ENCODE data around the gene IFT80.

Gene IFT80
- 1.2 to 11.8 (median 6.1) reads per million in 18 experiments for total RNA-seq

DNA sequence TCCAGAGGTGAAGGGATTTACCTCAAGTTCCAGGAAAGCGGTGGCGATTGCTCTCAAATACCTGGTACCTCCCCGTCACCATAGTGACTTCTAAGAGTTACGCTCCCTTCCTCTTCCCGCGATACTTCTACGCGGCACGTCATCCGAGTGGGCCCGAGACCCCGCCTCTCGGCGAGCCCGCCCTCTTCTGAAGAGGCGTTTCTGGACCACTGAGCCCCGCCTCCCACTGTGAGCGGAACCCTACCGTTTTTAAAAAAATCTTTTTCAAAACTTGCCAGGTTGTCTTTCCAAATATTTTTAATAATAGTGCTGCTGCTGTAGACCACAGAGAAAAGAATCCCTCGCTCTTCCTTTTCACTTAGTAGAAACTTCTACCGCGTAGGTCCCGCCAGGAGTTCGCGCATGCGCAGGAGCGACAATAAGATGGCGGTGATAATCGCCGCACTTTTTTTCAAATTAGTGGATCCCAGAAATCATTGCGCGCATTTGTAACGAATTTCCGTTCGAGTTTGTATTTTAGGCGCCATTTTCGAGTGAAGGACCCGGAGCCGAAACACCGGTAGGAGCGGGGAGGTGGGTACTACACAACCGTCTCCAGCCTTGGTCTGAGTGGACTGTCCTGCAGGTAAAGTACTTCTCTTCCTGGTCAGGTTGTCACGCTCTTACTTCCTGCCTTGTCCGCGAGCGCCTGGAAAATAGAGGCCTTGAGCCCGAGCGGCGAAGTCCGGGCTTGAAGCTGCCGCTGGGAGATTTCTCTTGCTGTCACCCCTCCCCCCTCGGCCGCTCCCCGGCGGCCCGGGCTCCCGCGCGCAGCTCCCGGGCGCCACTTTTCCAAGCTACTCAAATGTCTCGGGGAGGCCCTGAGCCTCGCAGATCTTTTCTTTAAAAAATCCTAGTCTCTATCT, at the start of gene IFT80, which contains the start of gene SMC4:
Gene IFT80 (minus strand): TSS at position 101 of the 905 bp plus-strand sequence. CDS start 14,625 bp downstream, outside the sequence.
Gene SMC4 (plus strand): TSS at position 526 of the 905 bp plus-strand sequence. CDS start 1,177 bp downstream, outside the sequence.
- DNase-seq, result peak; percentile 96 to 97

DNA sequence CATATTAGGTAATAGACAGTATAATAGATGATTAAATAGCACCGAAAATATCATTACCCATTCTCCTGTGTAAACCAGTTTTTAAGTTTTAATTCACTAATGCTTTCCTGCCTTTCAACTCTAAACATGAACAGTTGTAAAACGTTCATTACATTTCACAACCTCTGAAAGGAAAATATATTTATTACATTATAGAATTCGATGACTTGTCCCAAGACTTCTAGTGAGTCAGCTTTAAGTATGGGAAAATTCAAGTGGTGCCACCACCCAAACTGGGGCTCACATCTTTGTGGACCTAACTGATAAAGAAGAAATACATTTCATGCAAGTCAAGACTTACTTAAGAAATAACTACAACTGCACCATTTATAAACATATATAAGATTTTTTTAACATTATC, 48.5 kb upstream of the IFT80 start:
- DNase-seq, result peak in 1 of 2 donors; percentile 7

DNA sequence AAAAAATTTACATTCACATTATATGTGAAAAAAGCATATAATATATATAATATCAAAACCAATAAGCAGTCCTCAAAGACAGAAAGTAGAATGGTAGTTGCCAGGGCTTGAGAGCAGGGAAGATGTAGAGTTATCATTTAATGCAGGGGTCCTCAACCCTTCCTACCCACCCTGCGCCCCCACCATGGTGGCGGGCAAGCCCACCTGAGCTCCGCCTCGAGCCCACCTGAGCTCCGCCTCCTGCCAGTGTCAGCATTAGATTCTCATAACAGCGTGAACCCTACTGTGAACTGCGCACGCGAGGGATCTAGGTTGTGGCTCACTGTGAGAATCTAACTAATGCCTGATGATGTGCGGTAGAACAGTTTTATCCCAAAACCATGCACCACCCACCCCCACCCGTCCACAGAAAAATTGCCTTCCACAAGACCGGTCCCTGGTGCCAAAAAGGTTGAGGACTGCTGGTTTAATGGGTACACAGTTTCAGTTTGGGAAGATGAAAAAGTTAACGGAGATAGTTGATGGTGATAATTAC, 47.6 kb upstream of the IFT80 start:
- no peak for DNase-seq

DNA sequence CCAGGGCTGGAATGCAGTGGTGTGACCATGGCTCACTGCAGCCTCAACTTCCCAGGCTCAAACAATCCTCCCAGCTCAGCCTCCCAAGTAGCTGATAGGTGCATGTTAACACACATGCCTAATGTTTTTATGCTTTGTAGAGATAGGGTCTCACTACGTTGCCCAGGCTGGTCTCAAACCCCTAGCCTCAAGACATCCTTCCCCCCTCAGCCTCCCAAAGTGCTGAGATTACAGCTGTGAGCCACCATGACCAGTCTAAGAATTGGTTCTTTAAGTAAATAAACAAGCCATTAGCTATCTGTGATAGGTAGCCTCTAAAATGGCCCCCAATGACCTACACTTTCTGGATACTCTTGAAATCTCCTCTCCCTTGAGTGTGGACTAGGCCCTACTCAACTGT, 46.8 kb upstream of the IFT80 start:
- no peak for DNase-seq

DNA sequence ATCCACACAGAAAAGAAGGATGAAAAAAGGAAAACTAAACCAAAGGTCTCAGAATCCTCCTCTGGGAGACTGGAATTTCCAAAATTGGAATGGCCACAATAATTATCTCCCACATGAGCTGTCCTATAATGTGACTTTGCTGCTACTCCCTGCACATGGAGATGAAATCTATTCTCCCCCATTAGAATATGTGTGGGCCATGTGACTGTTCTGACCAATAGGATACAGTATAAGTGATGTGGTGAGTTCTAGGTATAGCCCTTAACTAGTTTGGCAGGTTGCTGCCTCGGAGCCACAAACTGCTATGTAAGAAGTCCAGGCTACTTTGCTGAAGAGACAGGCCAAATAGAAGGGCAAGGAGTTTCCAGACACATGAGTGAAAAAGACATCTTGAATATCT, 45.4 kb upstream of the IFT80 start:
- DNase-seq, result no peak

- no peak for DNase-seq
Measured at GRCh38 chr3:160440687-160441086, 41.7 kb upstream of the IFT80 start.

- no peak for DNase-seq
Measured at GRCh38 chr3:160437083-160437455, 38.0 kb upstream of the IFT80 start.

GRCh38 chr3:160435747-160436146, 36.7 kb upstream of the IFT80 start:
- no peak for DNase-seq

- no peak for DNase-seq
Measured at GRCh38 chr3:160435095-160435494, 36.1 kb upstream of the IFT80 start.

DNA sequence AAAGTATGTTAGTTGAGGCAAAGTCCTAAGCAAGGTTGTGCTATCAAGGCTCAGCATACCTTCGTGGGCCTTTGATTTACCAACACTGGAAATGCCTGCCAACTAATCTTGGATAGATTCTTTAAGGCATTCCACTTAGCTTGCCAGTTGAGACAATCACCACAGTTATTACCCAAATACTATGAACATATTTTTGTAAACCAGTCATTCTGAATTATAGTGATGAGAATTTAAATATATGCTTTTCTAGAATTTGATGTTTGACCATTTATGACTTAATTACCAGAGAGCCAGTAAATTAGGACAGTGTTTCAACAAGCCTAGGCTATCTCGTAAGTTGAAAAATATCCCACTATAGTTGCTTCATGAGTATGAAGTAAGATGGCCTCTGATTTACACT, 35.0 kb upstream of the IFT80 start:
- DNase-seq, result no peak

DNA sequence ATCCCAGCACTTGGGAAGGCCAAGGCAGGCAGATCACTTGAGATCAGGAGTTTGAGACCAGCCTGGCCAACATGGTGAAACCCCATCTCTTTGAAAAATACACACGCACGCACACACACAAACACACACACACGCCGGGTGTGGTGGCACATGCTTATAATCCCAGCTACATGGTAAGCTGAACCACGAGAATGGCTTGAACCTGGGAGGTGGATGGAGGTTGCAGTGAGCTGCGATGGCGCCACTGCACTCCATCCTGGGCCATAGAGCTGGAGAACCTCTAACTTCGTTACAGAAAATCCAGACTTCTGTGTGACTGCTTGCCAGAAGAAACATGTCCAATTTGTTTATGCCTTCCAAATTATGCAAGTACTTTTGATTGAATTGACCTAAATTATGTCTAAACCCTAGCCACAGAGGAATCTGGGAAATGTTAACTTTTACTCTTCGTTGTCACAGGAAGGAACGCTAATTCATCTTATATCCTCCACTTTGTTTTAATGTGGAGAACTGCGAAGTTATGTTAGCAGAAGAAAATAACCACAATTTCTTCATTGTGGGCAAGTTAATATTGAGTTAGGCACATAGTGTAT, 28.9 kb upstream of the IFT80 start:
- DNase-seq, result no peak

DNA sequence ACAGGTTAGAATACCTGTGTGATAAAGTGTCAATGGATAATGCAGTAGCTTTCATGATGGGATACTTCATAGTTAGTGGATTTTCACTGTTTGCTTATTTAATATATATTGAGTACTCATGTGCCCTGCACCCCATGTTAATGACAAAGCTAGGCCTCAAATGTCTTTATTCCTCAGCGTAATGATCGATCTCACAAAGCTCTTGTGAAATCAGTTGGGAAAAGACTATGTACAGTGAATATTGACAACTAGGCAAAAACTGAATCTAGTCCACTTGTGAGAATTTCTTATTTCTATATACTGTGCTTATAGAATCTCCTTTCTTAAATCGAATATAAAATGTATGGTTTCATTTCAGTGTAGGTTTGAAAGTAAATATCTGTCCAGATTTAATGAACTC, 18.3 kb upstream of the IFT80 start:
- peak in 1 of 2 donors; percentile 1 for DNase-seq

- peak; percentile 80 to 81 for DNase-seq
Measured at GRCh38 chr3:160413613-160414248, 14.7 kb upstream of the IFT80 start.

GRCh38 chr3:160412477-160412876, 13.5 kb upstream of the IFT80 start:
- DNase-seq, result peak in 1 of 2 donors; percentile 1

- peak in 1 of 2 donors; percentile 2 for DNase-seq
Measured at GRCh38 chr3:160409812-160410610, 11.0 kb upstream of the IFT80 start.

GRCh38 chr3:160403796-160404470, 4.9 kb upstream of the IFT80 start:
- peak; percentile 1 to 29 for DNase-seq

GRCh38 chr3:160403028-160403545, 4.1 kb upstream of the IFT80 start:
- peak in 1 of 2 donors; percentile 1 for DNase-seq

- DNase-seq, result peak in 1 of 2 donors; percentile 1
Measured at GRCh38 chr3:160402221-160403027, 3.4 kb upstream of the IFT80 start.

GRCh38 chr3:160401291-160402095, 2.5 kb upstream of the IFT80 start:
- DNase-seq, result peak; percentile 39 to 48
